MG63 (cell line): ENCODE results near the gene GJB3. TPM values are rescaled to one million over a fixed set of nuclear protein-coding genes. Genes with fewer than 3 reads are reported as not detected.
"Not testable (repeated sequence)": the region's sequence is repeated elsewhere in the genome, so short reads cannot be mapped to it uniquely, and the experiment has no call there.

Experiments used
- DNase-seq: peaks from one replicate; pipeline ENCODE4 v3.0.0-alpha.2; 2020
- H3K27me3 ChIP-seq: fragments of 250-450 bp; sonication (Bioruptor Pico); 2 replicates; pipeline ENCODE4 v1.5.1; 2020; ENCODE audit warnings: mild to moderate bottlenecking, moderate library complexity
- H3K36me3 ChIP-seq: fragments of 250-450 bp; sonication (Bioruptor Pico); 2 replicates; pipeline ENCODE4 v1.5.1; 2020; ENCODE audit warnings: mild to moderate bottlenecking, moderate library complexity
- H3K4me3 ChIP-seq: fragments of 250-450 bp; sonication (Bioruptor Pico); 2 replicates; pipeline ENCODE4 v1.5.1; 2020; ENCODE audit warnings: mild to moderate bottlenecking, moderate library complexity
- H3K9me3 ChIP-seq: fragments of 250-450 bp; sonication (Bioruptor Pico); 2 replicates; pipeline ENCODE4 v1.5.1; 2020; ENCODE audit warnings: mild to moderate bottlenecking, moderate library complexity
- total RNA-seq: library from RNA; depleted of rRNA; stranded (reverse); fragments of >200 nt; shearing (Covaris generic); gene quantifications from 2 replicates; pipeline ENCODE4 v1.2.3, GENCODE V29; 2014; ENCODE audit warnings: low replicate concordance

The GJB3 gene
- total RNA-seq, 1 experiment from 2014 or later, result not detected

DNA sequence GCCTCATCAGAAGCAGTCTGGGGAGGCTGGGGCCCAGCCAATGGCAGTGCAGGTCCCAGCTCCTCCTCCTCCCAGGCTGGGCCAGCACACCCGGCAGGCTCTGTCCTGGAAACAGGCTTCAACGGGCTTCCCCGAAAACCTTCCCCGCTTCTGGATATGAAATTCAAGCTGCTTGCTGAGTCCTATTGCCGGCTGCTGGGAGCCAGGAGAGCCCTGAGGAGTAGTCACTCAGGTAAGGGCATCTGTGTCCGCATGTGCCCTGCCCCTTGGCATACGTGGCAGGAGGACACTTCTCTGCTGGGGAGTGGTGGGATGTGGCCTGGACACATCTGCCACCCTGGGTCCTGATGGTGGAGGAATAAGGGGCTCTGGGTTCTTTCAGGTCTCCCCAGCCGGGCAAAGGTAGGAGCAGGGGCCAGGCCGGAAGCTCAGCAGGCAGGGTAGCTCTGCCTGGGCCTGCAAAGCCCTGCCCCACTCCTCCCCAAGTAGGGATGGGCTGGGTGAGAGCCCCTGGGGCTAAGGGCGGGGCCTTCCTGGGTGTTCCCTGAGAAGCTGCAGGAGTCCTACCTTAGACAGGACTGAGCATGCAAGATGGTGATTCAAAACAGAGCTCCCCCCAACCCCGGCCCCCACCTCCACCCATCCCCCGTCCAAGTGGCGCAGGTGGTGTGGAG lies 25.9 kb upstream of the GJB3 start, which contains the start of gene GJB5:
Gene GJB5 (plus strand): TSS at position 84 of the 674 bp plus-strand sequence. CDS start 2,284 bp downstream, outside the sequence.
- no peaks in the 10 kb centered on the region for H3K27me3 ChIP-seq
- no peak within 1 kb of the TSS for H3K4me3 ChIP-seq
- H3K36me3 ChIP-seq, result no peaks in the 10 kb centered on the region
- no peak for DNase-seq
- no peaks in the 10 kb centered on the region for H3K9me3 ChIP-seq

DNA sequence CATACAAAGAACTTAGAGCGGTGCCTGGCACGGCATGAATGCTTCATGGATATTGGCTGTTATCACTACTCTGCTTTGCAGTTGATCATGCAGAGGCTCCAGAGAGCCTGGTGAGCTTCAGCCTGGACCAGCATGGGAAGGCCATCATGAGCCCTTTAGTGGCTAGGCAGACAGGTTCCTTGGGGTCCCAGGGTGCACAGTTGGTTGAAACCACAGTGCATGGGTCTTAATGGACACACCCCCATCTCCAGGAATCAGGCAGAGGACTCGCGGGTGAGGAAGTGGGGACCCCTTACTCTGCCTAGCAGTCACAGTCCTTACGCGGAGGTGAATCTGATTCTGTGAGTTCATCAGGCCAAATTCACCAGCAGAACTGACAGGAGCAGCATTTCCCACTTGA lies 25.1 kb upstream of the GJB3 start:
- Histone ChIP-seq H3K36me3 (no peaks in the 10 kb centered on the region), H3K4me3 (no peak overlapping the region), H3K27me3 (no peaks in the 10 kb centered on the region), H3K9me3 (no peaks in the 10 kb centered on the region)
- DNase-seq, result no peak

DNA sequence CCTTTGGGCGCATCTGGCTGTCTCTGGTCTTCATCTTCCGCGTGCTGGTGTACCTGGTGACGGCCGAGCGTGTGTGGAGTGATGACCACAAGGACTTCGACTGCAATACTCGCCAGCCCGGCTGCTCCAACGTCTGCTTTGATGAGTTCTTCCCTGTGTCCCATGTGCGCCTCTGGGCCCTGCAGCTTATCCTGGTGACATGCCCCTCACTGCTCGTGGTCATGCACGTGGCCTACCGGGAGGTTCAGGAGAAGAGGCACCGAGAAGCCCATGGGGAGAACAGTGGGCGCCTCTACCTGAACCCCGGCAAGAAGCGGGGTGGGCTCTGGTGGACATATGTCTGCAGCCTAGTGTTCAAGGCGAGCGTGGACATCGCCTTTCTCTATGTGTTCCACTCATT lies 23.6 kb upstream of the GJB3 start:
- Histone ChIP-seq H3K9me3 (no peaks in the 10 kb centered on the region), H3K27me3 (no peaks in the 10 kb centered on the region), H3K36me3 (no peaks in the 10 kb centered on the region), H3K4me3 (no peak overlapping the region)
- no peak for DNase-seq

DNA sequence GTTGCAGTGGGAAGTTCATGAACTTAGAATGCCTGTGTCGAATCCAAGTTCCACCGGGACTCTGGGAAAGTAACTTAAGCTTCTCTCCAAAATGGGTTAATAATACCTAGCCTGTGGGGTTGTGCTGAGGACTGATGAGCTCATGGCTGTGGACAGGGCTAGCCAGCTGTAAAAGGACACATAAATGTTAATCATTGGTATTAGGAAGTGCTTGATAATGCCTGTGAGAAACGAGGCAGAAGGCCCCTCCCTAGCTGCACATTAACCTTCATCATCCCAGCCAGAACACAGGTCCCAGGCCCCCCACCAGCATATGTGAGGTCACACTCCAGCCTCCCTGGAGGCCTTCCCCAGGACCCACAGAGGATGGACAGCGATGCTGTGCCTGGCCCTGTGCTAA lies 22.3 kb upstream of the GJB3 start:
- no peaks in the 10 kb centered on the region for H3K27me3 ChIP-seq
- no peaks in the 10 kb centered on the region for H3K36me3 ChIP-seq
- H3K9me3 ChIP-seq, result no peaks in the 10 kb centered on the region
- no peak overlapping the region for H3K4me3 ChIP-seq
- DNase-seq, result no peak

DNA sequence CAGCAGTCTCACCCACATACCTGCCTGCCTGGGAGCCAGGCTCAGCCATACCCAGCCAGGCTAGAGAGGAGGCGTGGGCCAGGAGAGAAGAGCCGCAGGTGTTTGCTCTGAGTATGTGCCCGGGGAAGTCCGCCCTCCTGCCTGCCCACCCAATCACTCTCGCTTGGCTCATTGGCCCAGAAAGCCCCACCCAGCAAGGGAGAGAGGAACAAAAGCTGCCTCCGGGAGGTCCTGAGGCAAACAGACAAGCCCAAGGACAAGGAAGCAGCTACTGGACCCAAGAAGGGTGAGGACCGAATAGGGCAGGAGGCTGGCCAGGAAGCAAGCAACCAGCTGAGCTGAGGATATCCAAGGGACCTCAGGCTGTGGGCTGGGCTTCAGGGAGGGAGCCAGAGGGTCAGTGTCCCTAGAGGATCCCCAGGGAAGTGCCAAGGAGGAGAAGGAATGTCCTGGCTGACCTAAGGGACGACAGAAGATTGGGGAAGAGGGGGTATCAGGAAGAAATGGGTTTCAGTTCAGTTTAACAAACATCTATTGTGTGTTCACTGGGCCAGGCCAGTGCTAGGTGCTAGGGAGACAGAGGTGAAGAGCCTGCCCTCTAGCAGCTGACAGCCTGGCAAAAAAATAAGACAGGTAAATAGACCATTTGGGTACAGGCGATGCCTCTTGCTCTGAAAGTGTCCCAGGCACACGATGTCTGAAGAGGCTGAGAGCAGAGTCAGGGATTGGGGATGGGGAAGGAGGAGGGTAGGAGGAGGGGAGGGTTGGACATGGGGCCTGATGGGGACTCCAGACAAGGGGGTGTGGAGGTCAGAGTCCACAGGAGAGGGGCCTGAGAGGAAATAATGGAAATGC lies 21.3 kb upstream of the GJB3 start, which contains the start of gene GJB4:
Gene GJB4 (plus strand): TSS at position 238 of the 855 bp plus-strand sequence. CDS start 1,515 bp downstream, outside the sequence.
- no peaks in the 10 kb centered on the region for H3K36me3 ChIP-seq
- no peak within 1 kb of the TSS for H3K4me3 ChIP-seq
- H3K9me3 ChIP-seq, result no peaks in the 10 kb centered on the region
- H3K27me3 ChIP-seq, result no peaks in the 10 kb centered on the region
- DNase-seq, result no peak

DNA sequence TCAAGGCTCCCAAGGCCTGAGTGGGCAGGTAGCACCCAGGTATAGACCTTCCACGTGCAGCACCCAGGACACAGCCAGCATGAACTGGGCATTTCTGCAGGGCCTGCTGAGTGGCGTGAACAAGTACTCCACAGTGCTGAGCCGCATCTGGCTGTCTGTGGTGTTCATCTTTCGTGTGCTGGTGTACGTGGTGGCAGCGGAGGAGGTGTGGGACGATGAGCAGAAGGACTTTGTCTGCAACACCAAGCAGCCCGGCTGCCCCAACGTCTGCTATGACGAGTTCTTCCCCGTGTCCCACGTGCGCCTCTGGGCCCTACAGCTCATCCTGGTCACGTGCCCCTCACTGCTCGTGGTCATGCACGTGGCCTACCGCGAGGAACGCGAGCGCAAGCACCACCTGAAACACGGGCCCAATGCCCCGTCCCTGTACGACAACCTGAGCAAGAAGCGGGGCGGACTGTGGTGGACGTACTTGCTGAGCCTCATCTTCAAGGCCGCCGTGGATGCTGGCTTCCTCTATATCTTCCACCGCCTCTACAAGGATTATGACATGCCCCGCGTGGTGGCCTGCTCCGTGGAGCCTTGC lies 19.7 kb upstream of the GJB3 start:
- no peak for DNase-seq
- Histone ChIP-seq H3K36me3 (no peaks in the 10 kb centered on the region), H3K27me3 (no peaks in the 10 kb centered on the region), H3K9me3 (no peaks in the 10 kb centered on the region), H3K4me3 (no peak overlapping the region)

DNA sequence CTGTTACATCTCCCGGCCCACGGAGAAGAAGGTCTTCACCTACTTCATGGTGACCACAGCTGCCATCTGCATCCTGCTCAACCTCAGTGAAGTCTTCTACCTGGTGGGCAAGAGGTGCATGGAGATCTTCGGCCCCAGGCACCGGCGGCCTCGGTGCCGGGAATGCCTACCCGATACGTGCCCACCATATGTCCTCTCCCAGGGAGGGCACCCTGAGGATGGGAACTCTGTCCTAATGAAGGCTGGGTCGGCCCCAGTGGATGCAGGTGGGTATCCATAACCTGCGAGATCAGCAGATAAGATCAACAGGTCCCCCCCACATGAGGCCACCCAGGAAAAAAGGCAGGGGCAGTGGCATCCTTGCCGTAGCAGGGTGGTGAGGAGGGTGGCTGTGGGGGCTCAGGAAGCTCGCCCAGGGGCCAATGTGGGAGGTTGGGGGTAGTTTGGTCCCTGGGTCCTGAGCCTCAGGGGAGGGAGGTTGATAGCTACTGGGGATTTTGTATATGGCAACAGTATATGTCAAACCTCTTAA lies 19.2 kb upstream of the GJB3 start:
- H3K4me3 ChIP-seq, result no peak overlapping the region
- no peak for DNase-seq

DNA sequence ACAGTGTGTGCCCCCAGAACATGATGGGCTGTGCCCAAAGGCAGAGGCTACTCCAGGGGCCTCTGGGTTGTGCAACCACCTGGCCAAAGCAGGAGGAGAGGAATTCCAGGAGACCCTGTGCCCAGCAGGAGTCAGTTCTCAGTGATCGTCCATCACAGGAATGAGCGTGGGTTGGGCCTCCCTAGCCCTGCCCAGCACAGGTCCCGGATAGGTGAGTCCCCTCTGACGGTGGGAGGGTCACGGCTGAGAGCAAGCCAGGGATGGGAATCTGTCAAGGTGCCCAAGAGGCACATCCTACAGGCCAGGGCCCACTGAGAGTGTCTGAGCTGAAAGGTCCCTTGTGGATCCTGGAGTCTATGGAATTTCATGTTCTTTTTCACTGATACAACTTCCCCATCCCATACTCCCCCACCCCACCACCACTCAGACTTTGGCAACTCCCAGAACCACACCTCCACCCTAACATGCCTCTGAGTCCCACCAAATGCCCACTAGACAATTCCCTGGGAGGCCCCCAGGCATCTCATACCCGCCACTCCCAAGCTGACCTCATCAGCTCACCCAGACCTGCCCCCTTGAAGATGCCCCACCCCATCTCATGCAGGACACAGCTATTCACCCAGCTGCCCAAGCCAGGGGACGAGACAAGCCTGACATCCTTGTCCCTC lies 18.4 kb upstream of the GJB3 start:
- no peaks in the 10 kb centered on the region for H3K36me3 ChIP-seq
- DNase-seq, result no peak
- no peaks in the 10 kb centered on the region for H3K27me3 ChIP-seq
- H3K9me3 ChIP-seq, result no peaks in the 10 kb centered on the region
- H3K4me3 ChIP-seq, result no peak overlapping the region

More for the DNA sequence above, 19.2 kb upstream of the GJB3 start:
- Histone ChIP-seq H3K36me3 (no peaks in the 10 kb centered on the region), H3K27me3 (no peaks in the 10 kb centered on the region), H3K9me3 (no peaks in the 10 kb centered on the region)

DNA sequence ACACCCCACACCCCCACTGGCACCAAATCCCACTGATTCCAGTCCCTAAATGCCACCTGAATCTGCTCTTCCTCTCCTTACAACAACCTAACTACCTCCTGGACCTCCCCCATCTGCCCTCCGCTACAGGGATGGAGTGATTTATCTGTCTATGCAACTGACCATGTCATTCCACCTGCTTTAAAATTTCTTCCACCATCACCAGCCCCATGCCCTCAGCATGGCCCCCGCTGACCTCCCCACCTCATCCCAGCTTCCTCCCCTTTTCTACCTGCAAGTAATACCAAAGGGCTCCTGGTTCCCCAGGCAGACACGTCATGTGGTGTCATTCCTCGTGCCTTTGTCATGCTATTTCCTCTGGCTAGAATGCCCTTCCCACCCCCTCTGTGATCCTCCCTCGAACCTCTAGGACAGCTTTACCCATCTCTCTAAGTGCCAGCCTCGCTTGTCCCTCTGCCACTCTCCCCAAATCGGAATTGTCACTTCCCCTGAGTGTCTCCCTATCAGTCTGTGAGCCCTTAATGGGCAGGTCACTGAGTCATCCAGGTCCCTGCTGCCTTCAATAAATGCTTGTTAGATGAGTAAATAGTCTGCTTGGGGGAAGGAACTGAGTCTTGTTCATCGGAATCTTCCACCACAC lies 17.8 kb upstream of the GJB3 start:
- H3K4me3 ChIP-seq, result no peak overlapping the region
- no peaks in the 10 kb centered on the region for H3K9me3 ChIP-seq
- no peaks in the 10 kb centered on the region for H3K27me3 ChIP-seq
- DNase-seq, result no peak
- no peaks in the 10 kb centered on the region for H3K36me3 ChIP-seq

DNA sequence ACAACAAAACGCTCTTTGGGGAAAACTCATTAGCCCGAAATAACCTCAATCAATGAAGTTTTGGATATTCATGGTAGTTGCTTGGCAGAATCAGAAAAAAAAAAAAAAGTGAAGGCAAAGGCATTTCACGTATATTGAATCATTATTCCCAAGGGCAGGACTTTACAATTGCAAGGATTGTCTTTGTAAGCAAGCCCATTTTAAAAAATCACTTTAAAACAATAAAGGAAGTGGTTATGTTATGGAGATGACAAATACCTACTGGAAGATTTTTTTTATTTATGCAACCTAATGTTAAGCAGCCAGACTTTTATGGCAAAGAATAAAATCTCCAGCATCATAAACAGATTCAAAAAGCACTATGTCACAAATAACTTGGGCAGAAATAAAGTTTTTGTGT lies 12.2 kb upstream of the GJB3 start:
- DNase-seq, result no peak
- Histone ChIP-seq H3K4me3 (no peak overlapping the region), H3K36me3 (no peaks in the 10 kb centered on the region), H3K9me3 (no peaks in the 10 kb centered on the region), H3K27me3 (no peaks in the 10 kb centered on the region)

DNA sequence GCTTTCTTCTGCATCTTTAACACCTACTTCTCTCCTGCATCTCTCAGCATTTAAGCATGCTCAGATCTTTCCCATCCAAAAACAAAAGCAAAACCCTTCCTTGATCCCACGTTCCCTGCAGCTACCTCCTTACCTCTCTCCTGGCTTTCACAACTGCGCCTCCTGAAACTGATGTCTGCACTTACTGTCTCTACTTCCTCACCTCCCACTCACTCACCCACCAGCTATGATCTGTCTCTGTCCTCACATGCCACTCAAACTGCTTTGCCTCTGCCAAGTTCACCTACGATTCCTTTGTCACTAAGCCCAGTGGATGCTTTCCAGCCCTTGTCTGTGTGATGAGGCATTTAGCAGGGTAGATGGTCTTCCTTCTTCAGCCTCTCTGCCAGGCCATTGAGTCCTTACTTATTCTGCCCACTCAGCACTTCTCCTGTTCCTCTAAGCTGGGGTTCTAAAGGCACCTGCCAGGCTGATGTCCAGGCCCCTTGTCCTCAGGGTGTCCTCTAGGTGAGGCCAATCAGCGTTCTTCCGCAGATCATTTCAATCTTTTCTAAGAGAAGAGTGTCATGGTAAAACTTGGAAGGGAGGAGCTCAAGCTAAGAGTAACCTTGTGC lies 10.0 kb upstream of the GJB3 start:
- H3K27me3 ChIP-seq, result no peaks in the 10 kb centered on the region
- H3K9me3 ChIP-seq, result no peaks in the 10 kb centered on the region
- no peak for DNase-seq
- H3K36me3 ChIP-seq, result no peaks in the 10 kb centered on the region
- H3K4me3 ChIP-seq, result no peak overlapping the region

DNA sequence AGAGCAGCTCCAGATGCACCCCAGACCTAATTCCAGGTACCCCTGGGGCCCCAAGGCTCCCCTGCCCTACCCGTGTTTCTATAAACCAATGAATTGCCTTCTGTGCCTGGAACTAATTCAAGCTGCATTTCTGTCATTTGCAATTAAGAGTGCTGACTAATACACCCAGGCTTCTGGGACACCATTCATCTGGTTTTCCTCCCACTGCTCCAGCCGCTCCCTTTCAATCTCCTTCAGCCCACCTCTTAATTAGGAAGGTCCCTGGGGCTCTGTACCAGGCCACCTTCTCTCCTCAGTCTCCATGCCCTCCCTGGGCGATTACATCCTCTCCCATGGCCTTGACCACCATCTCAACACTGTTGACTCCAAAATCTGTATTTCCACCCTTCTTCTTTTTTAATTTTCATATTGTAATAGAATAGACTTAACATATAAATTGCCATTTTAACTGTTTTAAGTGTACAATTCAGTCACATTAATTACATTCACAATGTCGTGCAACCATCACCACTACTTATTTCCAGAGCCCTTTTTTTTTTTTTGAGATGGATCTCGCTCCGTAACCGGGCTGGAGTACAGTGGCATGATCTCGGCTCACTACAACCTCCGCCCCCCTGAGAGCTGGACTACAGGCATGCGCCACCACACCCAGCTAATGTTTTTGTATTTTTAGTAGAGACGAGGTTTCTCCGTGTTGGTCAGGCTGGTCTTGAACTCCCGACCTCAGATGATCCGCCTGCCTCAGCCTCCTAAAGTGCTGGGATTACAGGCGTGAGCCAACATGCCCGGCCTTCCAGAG lies 9.2 kb upstream of the GJB3 start:
- Histone ChIP-seq H3K9me3 (no peaks in the 10 kb centered on the region), H3K4me3 (no peak overlapping the region), H3K36me3 (no peaks in the 10 kb centered on the region), H3K27me3 (no peaks in the 10 kb centered on the region)
- DNase-seq, result no peak

DNA sequence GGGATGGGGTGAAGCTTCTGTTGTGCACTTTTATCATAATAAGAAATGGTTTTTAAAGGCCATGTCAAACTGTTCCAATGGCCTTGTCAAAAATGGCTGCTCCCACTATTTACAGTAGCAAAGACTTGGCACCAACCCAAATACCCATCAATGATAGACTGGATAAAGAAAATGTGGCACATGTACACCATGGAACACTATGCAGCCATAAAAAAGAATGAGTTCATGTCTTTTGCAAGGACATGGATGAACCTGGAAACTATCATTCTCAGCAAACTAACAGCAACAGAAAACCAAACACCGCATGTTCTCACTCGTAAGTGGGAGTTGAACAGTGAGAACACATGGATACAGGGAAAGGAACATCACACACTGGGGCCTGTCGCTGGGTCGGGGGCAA lies 7.9 kb upstream of the GJB3 start:
- not testable (repeated sequence) for H3K27me3 ChIP-seq, H3K4me3 ChIP-seq, DNase-seq, H3K9me3 ChIP-seq, H3K36me3 ChIP-seq

DNA sequence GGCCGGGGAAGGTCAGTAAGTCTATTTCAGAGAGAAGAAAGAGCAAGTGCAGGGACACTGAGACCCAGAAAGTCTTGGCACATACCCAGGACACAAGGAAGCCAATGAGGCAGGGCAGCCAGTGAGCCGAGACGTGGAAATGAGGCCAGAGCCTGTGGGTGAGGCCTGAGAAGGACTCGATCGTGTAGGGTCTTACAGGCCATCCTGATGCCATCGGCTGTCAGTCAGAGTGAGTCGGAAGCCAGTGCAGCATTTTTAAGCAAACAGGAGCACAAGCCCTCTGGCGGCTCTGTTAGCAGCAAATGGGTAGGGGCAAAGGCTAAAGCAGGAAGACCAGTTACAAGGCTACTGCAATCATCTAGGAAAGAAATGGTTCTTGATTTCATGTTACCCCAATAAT lies 6.1 kb upstream of the GJB3 start:
- H3K4me3 ChIP-seq, result no peak overlapping the region
- no peaks in the 10 kb centered on the region for H3K27me3 ChIP-seq

DNA sequence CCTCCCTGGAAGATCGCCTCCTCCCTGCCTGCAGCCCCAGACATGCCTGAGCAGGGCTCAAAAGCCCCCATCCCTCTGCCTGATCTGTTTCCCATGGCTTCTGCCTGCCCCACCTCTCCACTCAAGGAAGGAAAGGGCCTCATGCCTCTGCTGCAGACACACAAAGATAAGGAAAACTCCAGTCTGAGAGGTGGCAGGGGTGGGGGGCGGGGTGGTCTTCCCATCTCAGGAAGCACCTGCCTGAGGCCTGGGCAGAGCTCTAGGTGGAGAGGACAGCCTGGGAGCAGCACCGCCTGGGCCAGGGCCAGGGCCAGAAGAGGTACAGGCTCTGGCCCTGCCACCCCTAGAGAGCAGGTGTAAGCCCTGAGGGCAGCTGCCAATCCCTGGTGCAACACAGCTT lies 4.1 kb upstream of the GJB3 start:
- H3K27me3 ChIP-seq, result peaks cover 8% of the 10 kb centered on the region
- DNase-seq, result no peak
- no peak overlapping the region for H3K4me3 ChIP-seq
- H3K9me3 ChIP-seq, result no peaks in the 10 kb centered on the region
- H3K36me3 ChIP-seq, result no peaks in the 10 kb centered on the region

More for the DNA sequence above, 6.1 kb upstream of the GJB3 start:
- no peak for DNase-seq
- Histone ChIP-seq H3K9me3 (no peaks in the 10 kb centered on the region), H3K36me3 (no peaks in the 10 kb centered on the region)
